DMS79 (cell line): ENCODE data around the gene TPGS2.
"Not testable (repeated sequence)": the region's sequence is repeated elsewhere in the genome, so short reads cannot be mapped to it uniquely, and the experiment has no call there.

Experiments used
- DNase-seq: peaks from one replicate; lab custom pipeline; 2025; lab: John Stamatoyannopoulos, UW

Gene TPGS2

GRCh38 chr18:36775396-36775795, 53.4 kb downstream of the TPGS2 start:
- no peak for DNase-seq

- DNase-seq, result no peak
Measured at GRCh38 chr18:36772241-36772723, 56.5 kb downstream of the TPGS2 start.

- DNase-seq, result no peak
Measured at GRCh38 chr18:36771245-36771644, 57.6 kb downstream of the TPGS2 start.

DNA sequence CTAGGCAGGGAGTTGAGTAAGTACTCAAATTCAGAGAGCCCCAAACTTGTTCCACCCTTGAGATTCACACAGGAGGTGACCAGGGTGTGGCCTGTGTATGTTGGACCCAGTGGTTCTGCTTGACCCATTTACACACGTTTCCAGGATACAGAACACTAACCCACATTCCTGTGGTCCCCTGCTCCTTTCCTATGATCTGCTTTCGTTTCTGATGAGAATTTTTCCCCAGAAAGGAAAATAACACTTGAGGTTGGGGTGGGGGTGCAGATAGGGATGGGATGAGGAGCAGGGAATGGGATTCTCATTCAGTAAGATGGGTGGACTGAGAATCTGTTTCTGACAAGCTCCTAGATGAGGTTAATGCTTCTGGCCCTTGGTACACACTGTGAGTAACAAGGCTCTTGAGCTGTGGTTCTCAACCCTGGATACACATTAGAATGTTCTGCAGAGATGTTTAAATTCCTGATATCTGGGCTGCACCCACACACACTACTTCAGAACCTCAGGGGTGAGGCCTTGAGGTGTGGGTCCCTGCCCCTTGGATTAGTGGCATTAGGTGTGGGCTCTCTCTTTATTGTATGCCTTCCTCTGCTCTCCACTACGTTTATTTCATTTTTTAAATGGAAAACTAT, 58.4 kb downstream of the TPGS2 start:
- DNase-seq, result no peak

- DNase-seq, result no peak
Measured at GRCh38 chr18:36769611-36770314, 59.0 kb downstream of the TPGS2 start.

- DNase-seq, result no peak
Measured at GRCh38 chr18:36769172-36769571, 59.6 kb downstream of the TPGS2 start.

DNA sequence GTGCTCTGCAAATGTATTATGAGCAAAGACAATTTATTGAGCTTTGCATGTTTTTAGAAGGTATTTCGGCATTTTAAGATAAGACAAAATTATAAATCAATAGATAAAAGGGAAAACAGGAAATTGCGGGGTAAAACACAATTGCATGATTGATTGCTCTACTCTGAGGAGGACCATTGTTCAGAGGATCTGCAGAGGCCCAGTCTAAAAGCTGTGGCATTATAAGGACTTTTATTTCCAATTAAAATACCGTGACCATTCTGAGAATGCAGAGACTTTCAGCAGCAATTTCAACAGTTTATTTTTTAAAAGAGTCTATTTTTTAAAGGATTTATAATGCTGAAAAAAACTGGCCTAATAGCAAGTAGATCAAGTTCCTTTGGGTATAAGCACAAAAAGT, 62.0 kb downstream of the TPGS2 start:
- DNase-seq, result no peak

DNA sequence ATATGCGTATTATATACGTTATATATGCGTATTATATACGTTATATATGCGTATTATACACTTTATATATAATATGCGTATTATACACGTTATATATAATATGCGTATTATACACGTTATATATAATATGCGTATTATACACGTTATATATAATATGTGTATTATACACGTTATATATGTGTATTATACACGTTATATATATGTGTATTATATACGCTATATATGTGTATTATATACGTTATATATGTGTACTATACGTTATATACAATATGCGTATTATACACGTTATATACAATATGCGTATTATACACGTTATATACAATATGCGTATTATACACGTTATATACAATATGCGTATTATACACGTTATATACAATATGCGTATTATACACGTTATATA, 65.8 kb downstream of the TPGS2 start:
- DNase-seq, result not testable (repeated sequence)

- no peak for DNase-seq
Measured at GRCh38 chr18:36762074-36762473, 66.7 kb downstream of the TPGS2 start.

DNA sequence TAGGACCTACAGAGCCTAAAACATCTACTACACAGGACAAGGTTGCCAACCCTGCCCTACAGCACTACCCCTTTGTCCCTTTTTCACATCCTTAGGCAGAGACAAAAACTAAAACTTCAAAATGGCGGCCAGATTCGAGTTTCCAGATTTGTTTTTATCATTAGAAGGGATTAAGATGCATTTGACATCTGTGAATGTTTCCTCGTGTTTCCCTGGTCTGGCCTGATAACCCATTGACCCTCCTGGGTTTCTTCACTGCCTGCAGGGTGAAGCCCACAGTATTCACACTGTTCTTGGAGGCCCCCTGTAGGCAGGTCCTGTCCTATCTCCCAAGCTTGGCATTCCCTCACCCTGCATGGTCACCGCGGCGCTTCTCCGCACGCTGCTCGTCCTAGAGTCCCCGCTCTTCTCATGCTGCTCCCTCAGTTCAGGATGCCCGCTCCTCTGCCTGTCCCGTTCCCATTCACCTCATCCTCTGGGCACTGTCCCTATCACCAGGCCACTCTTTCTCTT, 67.6 kb downstream of the TPGS2 start:
- no peak for DNase-seq

DNA sequence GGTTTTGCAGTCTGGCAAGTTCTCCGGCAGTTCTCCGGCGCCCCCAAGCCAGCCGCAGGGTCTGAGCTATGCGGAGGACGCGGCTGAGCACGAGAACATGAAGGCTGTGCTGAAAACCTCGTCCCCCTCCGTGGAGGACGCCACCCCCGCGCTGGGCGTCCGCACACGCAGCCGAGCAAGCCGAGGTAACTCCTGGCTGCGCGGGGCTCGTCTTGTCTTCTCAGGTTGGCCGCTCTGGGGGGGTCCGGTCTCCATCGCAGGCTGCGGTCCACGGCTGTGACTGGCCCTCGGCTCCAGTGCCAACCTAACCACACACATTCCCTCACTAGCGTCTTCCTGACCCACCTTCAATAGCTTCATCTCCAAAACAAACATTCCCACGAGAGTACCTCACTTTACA, 68.2 kb downstream of the TPGS2 start:
- no peak for DNase-seq

- DNase-seq, result no peak
Measured at GRCh38 chr18:36759167-36759776, 69.5 kb downstream of the TPGS2 start.

DNA sequence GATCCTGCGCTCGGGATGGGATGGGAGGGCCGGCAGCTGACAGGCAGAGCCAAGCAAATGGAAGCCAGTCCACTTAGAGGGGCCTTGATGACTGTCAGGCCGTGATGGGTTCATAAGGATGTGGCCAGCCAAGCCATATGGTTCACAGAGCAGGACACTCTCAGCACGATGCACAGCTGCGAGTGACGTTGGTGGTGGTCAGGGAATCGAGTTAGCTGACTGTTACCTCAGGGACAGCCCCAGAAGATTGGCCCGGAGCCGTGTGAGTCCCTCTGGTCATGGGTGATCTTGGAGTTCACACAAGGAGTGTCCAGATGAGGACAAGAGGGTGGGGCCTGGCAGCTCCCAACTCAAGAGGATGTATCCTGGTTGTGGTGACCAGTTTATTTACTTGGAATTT, 70.2 kb downstream of the TPGS2 start:
- DNase-seq, result no peak

DNA sequence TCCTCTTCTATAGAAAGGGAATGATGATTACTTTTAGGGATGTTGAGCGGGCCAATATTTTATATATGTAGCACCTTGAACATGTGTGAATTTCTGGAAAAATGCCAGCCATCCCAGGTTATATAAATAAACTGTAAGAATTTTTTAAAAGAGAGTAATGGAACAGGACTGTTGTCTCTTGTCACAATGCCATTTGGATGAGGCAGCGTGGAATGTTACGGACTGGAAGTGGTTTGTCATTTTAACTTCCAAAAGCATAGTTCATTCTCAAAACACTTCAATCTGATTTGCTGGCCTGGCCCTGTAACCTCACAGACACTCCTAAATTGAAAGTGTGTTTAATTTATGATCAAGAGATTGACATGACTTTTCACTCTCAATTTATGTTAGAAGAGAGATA, 70.8 kb downstream of the TPGS2 start:
- no peak for DNase-seq

- no peak for DNase-seq
Measured at GRCh38 chr18:36757081-36757480, 71.7 kb downstream of the TPGS2 start.

DNA sequence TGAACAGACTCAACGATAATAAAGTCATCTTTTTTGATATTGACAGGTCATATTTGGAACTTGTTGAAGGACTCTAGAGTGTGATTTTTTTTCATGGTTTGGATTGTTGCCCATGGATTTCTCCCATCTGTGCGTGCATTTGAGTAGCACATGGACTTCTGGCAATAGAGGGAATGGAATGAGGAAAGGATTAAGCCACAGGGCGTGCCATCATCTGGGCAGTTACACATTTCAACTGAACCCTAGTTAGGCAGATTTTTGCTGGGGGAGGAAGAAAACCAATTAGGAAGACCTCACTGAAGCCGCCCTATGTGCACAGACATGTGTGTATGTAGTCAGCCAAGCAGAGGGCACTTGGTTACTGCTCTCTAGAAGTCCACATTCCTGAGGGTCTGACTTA, 72.6 kb downstream of the TPGS2 start:
- DNase-seq, result no peak

- no peak for DNase-seq
Measured at GRCh38 chr18:36752929-36753865, 75.6 kb downstream of the TPGS2 start.

DNA sequence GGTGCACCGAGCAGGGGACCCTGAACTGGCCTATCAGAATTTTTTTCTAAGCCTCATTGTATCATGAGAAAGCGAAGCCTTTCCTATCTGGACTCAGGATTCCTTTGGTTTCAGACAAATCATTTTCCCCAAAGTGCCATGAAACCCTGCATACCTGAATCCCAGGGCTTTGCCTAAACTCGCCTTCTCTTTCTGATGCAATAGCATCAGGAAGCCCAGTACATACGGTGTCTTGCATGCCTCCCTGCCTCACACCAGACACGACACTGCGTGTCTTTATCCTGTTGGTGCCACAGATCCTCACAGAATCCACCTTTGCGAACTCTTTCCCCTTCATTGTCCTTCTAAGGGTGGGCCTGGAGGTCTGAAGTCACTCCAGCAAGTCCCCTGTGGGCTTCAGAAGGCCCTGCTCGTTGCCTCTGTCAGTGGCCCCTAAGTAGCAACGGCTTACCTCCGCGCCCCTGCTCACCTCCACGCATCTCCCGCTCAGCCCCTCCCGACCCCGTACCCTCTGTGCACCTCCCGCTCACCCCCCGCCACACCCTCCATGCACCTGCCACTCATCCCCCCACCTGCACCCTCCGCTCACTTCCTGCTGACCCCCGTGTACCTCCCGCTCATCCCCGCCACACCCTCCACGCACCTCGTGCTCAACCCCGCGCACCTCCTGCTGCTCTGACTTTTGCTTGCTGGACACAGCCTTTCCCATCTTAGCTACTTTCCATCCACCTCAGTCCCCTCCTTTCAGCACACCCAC, 83.4 kb downstream of the TPGS2 start:
- no peak for DNase-seq

DNA sequence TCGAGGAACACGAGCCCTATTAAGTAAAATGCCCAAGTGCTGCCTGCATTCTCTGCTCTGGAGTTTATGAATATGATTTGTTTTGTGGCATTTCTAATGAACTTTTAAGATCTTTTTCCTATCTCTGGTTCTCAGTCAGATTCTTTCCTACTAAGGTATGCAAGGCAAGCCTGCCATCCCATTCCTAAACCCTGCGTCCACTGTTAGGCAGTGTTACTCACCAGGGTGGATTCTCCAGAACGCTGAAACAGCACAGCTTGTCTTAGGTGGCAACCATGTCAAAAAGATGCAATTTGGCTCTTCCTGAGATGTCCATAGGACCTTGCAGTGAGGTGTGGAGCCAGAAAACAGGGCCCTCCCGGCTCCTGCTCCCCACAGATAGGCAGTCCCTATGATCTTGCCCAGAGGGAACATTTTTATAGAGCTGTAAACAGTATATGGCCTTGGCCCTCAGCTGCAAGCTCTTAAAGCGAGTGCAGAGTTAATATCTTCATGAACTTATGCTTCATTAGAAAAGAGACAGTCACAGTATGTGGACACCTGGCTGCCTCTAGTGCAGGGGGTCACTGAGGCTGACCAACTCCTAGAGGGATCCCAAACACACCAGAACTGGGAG, 84.4 kb downstream of the TPGS2 start:
- DNase-seq, result no peak
